Superior temporal gyrus (tissue), 1 donor: ENCODE data around the gene CHCHD3.

Experiments used
- DNase-seq: peaks from one replicate; pipeline ENCODE4 v3.0.0-alpha.2; 2016; ENCODE audit errors: extremely low spot score

The CHCHD3 gene

DNA sequence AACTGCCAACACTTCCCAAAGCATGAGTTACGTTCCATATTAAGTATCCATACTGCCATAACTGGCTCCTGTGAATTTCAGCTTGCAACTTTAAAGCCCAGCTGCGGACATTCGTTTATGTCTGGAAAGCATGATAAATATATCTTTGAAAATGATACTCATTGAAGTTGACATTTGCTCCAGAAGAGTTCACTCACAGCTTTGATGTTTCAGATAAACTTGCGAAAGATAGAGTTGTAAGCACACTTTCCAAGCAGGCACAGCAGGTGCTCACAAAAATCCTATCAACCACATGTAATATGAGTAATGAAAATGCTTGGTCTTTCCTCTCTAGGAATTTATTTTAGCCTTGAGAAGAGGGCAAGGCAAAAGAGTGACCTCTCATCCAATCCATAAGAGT, 4.5 kb downstream of the CHCHD3 start:
- no peak for DNase-seq

DNA sequence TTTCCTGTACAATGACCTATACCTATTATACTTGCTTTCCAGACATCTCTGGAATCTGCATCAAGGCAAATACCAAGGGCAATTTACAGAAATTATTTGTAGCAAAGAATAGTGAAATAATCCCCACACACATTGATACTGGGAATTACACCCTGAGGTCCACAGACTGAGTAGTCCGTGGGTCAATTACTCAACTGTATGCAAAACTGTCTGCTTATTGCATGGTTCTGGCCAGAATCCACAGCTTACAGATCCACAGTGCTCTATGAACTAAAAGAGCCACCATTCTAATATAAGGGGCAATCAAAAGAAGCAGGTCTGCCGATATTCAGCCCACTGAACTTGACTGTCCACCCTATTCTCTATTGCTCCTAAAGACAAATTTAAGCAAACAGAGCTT, 5.7 kb downstream of the CHCHD3 start:
- no peak for DNase-seq

DNA sequence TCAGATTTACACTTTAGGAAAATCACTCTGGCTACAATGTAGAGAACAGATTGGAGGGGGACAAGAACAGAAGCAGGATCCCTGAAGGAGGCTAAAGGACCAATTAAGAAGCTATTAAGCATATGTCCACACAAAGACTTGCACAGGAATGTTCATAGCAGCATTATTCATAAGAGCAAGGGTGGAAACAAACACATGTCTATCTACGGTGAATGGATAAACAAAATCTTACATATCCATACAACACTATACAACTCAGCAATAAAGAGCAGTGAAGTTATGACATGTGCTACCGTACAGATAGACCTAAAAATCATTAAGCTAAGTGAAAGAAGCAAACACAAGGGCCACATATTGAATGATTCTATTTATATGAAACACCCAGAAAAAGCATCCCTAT, 10.4 kb downstream of the CHCHD3 start:
- DNase-seq: no peak

DNA sequence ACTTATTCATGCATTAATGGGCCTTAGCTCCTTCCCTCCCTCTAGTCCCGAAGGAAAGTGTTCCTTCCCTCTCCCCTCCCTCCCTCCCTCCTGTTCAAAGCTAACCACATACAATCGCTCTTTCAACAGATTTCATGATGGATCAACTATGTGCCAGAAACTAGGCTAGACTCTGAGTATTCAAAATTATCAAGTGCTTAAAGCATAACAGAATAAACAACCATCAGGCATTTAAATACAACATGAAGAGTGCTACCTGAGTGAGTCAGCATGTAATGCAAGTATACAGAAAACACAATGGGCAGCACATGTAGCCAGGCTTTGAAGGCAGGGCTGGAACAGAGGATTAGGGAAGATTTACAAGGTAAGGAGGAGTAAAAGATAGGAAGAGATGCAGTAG, 11.3 kb downstream of the CHCHD3 start:
- DNase-seq: no peak

DNA sequence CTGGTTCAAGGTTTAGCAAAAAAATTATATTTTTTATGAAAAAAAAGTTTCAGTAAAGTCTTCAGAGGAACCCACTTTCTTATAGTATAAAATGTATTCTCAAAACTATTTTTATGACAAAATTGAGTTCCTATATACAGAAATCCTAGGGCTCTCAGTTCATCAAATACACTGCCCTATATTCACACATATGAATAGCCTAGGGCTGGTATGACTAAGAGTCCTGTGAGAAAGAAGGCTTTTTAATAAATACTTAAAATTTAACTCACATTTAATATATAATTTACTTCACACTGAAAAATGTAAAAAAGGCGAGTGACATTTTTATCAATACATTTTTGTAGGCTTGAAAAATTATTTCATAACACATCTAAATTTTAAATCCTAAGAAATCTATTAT, 16.6 kb downstream of the CHCHD3 start:
- DNase-seq: no peak

DNA sequence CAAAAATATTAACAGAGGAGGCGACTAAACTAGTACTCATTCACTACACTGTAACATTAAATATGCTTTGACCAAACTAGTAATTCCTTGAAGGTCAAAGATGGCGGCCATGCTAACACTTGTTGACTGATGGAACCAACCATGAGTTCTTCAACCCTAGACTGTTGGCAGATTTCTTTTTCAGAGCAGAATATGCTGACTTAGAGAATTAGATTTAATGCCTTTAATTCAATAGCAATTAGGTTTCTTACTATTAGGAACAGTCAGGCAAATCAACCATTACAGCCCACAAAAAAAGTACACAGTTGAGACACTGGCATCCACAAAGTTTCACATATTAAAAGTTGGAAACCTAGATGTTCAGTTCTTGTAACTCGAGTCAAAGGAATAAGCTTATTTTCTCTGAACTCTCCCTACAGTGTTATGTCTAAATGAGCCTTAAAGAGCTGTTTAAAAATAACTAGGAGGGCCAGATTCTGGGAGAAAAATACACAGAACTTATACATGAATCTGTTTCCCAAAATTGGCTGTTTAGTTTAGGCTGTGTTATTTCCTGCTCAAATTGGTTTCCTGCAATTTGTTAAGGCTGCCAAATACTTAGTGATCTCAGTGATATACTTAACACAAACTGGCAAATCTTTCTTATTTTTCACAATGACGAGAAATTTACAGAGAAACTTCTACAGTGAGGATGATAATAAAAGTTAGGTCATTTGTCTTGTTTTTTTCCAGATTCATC, 17.6 kb downstream of the CHCHD3 start:
- no peak for DNase-seq

DNA sequence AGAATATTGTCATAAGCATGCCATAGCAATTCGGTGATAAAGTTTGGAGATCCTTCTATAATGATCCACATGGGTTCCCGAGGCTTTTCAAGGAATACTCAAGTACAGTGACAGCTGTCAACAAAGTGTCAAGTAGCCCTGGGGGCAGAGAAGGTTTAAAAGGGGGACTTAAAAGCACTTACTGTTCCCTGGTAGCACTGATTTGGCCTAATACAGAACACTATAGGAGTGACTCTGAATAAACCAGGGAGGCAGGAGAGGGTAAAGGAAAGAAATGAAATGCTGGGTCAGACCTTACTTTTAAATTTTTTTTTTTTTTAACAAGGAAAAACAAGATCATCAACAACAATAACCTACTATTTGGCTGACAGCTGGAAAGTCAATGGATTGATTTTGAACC, 20.1 kb downstream of the CHCHD3 start:
- DNase-seq: no peak

DNA sequence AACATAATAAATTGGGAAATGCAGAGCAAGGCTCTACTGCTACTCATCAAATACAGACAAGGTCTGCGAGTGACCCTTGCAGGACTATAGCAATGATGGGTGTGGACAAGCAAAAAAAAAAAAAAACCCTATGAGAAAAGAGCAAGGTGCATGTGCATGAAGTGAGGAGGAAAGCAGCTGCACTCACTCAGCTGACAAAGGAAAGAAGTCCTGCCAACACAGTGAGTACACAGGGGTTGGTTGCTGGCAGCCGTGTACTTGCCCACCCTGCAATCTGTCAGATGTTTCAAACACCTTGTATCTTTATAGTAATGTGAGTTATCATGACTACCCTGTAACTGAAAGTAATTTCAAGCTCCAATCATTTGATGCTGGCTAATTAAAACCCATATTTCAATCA, 20.5 kb downstream of the CHCHD3 start:
- DNase-seq: no peak

DNA sequence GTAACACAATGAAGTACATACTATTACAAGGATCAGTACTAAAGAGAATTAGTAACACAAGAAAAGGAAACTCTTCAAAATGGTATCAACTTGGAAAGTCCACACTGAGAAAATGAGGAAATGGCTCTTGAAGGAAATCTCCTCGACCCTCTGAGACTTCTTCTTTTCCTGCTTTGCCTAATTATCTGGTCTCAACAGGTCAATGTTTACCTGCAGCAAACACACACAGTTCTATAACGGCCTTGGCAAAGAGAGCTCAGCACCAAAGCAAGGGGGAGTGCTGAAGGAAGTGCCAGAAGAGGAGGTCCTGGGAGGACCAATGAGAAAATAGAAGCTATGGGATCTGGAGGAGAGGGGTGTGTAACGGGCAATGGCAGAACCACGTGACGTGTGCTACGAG, 21.9 kb downstream of the CHCHD3 start:
- no peak for DNase-seq

DNA sequence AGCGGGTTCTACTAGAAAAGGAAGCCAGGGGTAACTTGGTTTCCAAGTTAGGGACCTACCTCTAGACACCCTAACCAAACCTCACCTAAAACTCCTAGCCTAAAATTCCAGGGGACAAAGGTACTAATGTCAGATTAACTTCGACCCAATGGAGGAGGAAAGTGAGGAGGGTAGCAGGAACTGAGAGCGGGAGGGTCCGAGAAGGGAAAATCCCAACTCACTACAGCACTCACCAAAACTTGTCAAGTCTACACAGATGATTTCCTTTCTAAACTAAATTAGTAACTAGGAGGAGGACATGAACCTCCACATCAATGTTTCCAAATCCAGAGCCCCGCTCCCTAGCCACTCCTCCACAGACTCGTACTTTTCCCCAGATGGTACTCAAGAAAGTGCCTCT, 22.6 kb downstream of the CHCHD3 start:
- DNase-seq: no peak

DNA sequence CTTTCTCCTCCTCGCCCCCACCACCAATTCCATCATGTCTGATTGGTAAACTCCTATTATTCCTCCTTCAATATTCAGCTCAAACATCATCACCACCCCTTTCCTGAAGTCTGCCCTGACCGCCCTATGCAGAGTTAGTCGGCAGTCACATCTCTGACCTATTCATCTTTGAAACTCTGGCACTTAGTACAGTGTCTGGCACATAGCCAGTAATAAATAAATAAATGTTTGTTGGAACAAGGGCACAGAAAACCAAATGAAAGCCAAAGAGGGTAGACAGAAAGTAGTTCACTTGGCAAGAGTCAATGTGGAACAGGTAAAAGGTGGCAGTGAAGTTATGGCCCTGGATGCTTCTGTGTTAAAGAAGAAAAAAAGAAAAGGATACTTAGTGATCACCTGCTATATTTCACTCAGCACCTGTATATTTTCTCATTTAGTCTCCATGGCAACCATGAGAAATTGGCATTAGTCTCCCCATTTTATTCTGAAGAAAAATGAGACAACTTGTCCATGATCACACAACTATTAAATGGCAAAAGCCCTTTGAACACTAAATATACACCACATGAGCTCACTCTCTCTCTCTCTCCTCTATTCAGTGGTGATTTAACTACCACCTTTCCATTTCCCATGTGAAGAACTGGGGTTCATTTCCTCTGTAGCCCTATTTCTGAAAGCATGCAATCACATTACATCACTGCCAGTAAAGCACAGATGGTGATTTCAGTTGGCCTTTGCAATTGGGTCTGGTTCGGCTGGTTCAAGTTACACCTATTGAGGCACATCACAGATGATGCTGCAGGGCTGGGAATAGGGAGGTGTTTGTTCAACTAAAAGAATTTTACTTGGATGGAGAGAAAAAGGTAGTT, 25.3 kb downstream of the CHCHD3 start:
- no peak for DNase-seq

DNA sequence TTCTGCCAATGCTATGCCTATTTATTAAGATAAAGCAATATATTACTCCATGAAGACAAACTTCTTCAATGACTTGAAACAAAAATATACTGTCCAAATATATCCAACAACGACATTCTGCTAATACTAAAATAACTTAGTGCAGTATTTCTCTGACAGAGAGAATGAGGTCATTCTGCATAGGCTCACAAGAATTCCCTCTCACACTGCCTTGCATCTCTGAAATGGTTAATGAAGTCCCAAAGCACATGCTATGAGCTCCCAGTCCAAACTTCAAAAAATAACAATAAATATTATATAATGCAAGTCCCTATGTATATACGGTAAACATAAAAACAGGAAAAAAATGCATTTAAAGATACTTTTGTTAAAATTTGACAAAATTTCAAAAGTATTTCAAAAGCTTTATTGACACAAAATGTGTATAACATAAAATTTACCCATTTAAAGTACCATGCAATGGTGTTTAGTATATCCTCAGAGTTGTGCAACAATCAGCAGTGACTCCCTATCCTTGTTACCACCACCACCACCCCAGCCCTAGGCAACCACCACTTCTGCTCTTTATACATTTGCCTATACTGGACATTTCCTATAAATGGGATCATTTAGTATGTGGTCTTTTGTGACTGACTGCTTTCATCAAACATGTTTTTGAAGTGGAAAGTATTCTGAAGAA, 27.6 kb downstream of the CHCHD3 start:
- no peak for DNase-seq

DNA sequence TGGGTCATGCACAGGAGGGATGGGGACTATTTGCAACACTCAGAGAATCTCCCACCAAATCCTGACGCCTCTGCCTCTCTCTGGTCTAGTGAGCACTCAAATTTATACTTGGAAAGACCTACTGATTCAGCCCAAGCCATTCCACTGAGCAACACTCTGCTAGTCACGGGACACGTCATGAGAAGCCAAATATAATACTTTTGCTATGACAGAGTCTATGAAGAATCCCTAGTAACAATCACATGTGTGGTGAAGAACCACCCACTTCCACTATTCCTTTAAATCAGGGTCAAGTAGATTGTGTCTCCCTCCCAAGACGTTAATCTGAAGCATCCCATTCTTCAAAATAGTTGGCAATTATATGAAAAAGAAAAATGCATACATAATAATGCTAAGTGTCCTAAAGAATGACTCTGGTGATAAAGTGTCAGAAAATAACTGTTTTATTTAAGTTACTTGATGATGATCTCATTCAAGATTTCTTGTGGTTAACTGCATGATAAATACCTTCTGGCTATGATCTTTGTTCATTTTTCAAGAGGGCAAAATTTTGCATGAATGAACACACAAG, 28.5 kb downstream of the CHCHD3 start:
- DNase-seq: no peak

DNA sequence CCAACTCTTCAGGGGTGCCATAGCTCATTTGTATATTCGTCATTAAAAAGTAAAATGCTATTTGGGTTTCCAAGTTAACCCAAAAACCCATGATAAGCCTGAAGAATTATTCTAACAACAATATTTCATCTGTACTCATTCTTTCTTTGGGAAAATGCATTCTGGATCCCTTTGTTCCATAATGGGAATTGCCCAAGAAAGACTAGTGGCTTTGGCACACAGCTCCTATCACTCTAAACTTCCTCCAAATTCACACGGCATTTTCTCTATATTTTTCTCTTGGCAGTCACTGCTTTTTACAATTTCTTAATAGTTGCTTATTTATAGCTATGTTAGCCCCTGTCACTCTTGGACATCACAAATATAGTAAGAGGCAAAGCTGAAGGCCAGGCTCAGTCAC, 29.1 kb downstream of the CHCHD3 start:
- DNase-seq: no peak

DNA sequence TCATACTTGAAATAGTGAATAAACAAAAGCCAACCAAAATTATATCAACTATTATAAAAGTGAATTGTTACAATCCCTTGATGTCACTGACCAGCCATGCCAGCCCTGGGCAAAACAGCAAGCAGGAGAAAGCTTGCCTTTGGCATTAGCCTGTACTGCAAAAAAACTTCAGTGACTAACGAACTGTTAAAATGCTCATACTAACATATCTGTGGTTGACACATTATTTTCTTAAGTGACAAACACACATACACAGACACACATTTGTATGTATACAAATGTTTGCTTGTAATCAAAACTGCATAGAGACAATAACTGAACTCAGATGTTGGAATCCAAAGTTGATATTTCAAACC, 29.5 kb downstream of the CHCHD3 start:
- DNase-seq: no peak

DNA sequence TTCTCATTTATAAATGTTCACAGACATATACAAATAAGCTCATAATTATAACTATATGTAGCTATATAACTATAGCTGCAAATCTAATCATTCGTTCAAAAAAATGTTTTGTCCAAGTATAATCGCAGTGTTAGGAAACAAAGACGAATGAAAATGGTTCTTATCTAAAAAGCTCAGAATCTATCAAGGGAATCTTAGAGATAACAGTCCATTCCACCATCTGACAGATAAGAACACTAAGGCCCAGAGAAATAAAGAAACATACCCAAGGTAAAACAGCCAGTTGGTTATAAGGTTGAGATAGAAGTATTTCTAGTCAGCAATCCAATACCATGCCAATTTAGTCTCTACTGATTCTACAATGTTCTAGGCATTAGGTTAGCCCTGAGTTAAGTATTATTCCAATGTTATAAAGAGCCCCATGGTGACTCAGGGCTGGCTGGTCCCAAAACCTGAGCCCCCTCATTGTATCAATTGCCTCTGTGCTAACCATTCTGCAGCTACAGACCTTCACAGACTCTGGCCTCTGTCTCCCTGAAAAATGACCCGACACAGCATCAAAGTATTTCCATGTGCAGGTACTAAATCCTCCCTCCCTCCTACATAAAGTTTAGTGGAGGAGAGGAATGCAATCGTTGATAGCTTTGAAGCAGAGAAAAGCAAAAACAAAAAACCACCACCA, 30.0 kb downstream of the CHCHD3 start:
- DNase-seq: no peak

DNA sequence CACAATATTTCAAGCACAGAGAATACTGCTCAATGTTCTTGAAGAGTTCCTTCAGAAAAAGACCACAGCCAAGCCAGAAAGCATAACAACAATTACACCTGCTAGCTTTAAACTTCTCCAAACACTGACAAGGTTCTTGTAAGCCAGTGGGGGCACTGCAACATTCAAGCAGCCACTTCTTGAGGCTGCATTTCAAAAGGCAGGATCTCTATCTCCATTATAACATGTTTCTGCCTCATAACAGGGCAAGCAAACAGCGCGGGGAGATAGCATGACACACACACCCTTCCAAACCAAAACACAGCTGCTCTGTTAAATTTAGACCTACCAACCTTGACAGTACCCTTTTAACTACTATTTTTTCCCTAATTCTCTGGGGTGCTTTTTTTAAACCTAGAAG, 30.8 kb downstream of the CHCHD3 start:
- DNase-seq: no peak

DNA sequence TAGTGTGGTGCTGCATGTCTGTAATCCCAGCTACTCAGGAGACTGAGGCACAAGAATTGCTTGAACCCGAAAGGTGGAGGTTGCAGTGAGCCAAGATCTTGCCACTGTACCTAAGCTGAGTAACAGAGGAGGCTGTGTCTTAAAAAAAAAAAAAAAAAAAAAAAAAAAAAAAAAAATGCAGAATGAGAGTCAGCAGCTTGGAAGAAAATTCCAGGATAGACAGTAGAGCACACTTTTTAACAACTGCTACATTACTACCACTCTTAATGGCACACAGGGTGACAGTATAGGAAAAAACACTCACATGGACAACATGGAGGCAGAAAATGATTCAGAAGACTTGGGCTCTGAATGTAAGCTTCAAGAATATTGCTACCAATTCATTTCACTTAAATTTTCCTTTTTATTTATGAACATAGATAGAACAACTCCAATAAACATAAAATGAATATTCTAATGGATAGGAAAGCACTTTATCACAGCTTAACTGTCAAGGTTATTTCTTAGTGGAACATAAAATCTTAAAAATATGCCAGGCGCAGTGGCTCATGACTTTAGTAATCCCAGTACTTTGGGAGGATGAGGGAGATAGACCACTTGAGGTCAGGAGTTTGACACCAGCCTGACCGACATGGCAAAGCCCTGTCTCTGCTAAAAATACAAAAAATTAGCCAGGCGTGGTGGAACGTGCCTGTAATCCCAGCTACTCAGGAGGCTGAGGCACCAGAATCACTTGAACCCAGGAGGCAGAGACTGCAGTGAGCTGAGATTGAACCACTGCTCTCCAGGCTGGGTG, 31.5 kb downstream of the CHCHD3 start:
- DNase-seq: no peak

DNA sequence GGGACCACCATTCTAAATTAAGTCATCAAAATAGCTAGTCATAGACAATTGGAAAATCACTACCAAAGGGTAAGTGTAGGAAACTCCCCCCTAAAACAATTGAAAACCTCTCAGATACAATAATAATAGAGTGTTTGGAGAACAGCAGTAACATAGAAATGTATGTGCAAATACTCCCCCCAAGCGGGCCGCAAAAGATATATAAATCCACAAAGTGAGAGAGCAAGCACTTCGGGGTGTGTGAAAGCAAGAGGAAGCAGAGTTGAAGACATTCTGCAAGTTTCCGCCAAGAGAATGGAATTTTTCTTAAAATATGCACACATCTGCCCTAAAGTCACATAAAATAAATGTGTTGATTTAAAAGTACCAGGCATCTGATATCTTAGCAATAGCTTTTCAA, 33.3 kb downstream of the CHCHD3 start:
- no peak for DNase-seq

DNA sequence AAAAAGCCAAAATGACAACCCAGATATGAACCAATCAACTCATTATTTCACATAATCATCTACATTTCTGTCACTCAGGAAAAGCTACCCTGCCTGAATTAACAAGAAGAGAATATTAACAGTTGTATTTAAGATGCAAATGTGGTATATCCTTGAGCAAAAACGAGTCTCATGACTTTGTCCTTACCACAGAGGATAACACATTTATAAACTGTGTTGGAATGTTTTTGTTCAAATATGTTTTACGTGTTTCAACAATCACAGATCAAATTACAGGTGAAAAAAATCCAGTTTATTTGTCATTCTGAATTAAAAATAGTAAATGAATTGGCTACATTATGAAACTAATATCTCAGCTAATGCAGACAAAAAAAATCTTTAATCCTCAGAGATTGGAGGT, 34.6 kb downstream of the CHCHD3 start:
- no peak for DNase-seq
